DMS 273 (cell line): Measurements from ENCODE around the gene MTG1.
"Not testable (repeated sequence)": the region's sequence is repeated elsewhere in the genome, so short reads cannot be mapped to it uniquely, and the experiment has no call there.

ENCODE experiments used
- DNase-seq: peaks from one replicate; lab custom pipeline; 2025; ENCODE audit not compliant: unreplicated experiment; lab: John Stamatoyannopoulos, UW

The MTG1 gene

GRCh38 chr10:133422807-133423771 lies 29.1 kb downstream of the MTG1 start:
- peak; percentile 44 for DNase-seq

- DNase-seq: peak; percentile 11
These were observed 30.1 kb downstream of the MTG1 start for GRCh38 chr10:133424102-133424501.

GRCh38 chr10:133424601-133425000 lies 30.6 kb downstream of the MTG1 start, which contains the start of gene SPRN:
Gene SPRN (minus strand): TSS chr10:133424625. CDS start chr10:133423681, 944 bp downstream.
- not testable (repeated sequence) for DNase-seq

GRCh38 chr10:133429571-133429970 lies 35.6 kb downstream of the MTG1 start:
- DNase-seq: not testable (repeated sequence)

- not testable (repeated sequence) for DNase-seq
These were observed 38.1 kb downstream of the MTG1 start for GRCh38 chr10:133431888-133432613.

- DNase-seq: not testable (repeated sequence)
These were observed 38.8 kb downstream of the MTG1 start for GRCh38 chr10:133432789-133433188.

GRCh38 chr10:133438711-133439273 lies 44.8 kb downstream of the MTG1 start:
- peak; percentile 48 for DNase-seq

GRCh38 chr10:133439517-133440461 lies 45.8 kb downstream of the MTG1 start:
- DNase-seq: no peak

GRCh38 chr10:133440633-133441285 lies 46.8 kb downstream of the MTG1 start:
- no peak for DNase-seq

GRCh38 chr10:133441356-133441755 lies 47.4 kb downstream of the MTG1 start:
- not testable (repeated sequence) for DNase-seq

- no peak for DNase-seq
These were observed 47.8 kb downstream of the MTG1 start for GRCh38 chr10:133441780-133442179.

GRCh38 chr10:133442191-133442966 lies 48.4 kb downstream of the MTG1 start:
- no peak for DNase-seq

- DNase-seq: no peak
These were observed 49.3 kb downstream of the MTG1 start for GRCh38 chr10:133442967-133443924.

GRCh38 chr10:133444342-133445267 lies 50.6 kb downstream of the MTG1 start:
- no peak for DNase-seq

GRCh38 chr10:133445268-133445732 lies 51.3 kb downstream of the MTG1 start:
- DNase-seq: no peak
